ENCODE results near the gene BCL2. TPM values are rescaled to one million over a fixed set of nuclear protein-coding genes. Genes with fewer than 3 reads are reported as not detected.

BCL2 gene
- total RNA-seq, 4 donors from 2014 or later, result 25.2 to 39.0 (median 36.1) TPM

GRCh38 chr18:63291278-63291677 lies 28.3 kb downstream of the BCL2 start:
- intact Hi-C loops (cut with DNase I), result no loop called here
- 95% methylated on average over 5 of the region's 5 CpGs for WGBS
- no peaks in the 10 kb centered on the region for H3K27me3 ChIP-seq
- H3K4me1 ChIP-seq, result peaks cover 37 to 86% (median 78%) of the 10 kb centered on the region in 4 donors
- H3K4me3 ChIP-seq, result no peak overlapping the region
- no peak for TF ChIP-seq POLR2AphosphoS5 (IDR thresholded peaks at IDR 0.05)
- TF ChIP-seq POLR2A (IDR thresholded peaks at IDR 0.05; ENCODE audit: low read depth), result no peak
- H3K36me3 ChIP-seq, result no peaks in the 10 kb centered on the region
- H3K27ac ChIP-seq (replicated peaks in 1 of 4), result no peak overlapping the region
- no peak for DNase-seq (ENCODE audit: extremely low spot score)
- no peaks in the 10 kb centered on the region for H3K9me3 ChIP-seq

GRCh38 chr18:63290821-63291200 lies 28.8 kb downstream of the BCL2 start:
- no peak for DNase-seq (ENCODE audit: extremely low spot score)
- intact Hi-C loops (cut with DNase I), result no loop called here
- H3K27ac ChIP-seq (replicated peaks in 1 of 4), result no peak overlapping the region

GRCh38 chr18:63290166-63290820 lies 29.3 kb downstream of the BCL2 start:
- H3K27me3 ChIP-seq, result no peaks in the 10 kb centered on the region
- DNase-seq (ENCODE audit: extremely low spot score), result peak; percentile 31
- peaks cover 37 to 96% (median 87%) of the 10 kb centered on the region in 4 donors for H3K4me1 ChIP-seq
- no peak overlapping the region for H3K4me3 ChIP-seq
- H3K27ac ChIP-seq (replicated peaks in 1 of 4), result no peak overlapping the region
- no peaks in the 10 kb centered on the region for H3K36me3 ChIP-seq
- intact Hi-C loops (cut with DNase I), result no loop called here
- no peaks in the 10 kb centered on the region for H3K9me3 ChIP-seq
- no peak for TF ChIP-seq EP300 (IDR thresholded peaks at IDR 0.05)
- no peak for TF ChIP-seq CTCF (IDR thresholded peaks at IDR 0.05)
- no peak for TF ChIP-seq POLR2AphosphoS5 (IDR thresholded peaks at IDR 0.05)
- no peak for TF ChIP-seq POLR2A (IDR thresholded peaks at IDR 0.05; ENCODE audit: low read depth)
- 78% methylated on average over 6 of the region's 6 CpGs for WGBS

More at GRCh38 chr18:63290821-63291200, 28.8 kb downstream of the BCL2 start:
- H3K36me3 ChIP-seq, result no peaks in the 10 kb centered on the region
- no peaks in the 10 kb centered on the region for H3K27me3 ChIP-seq
- H3K4me1 ChIP-seq, result peaks cover 37 to 91% (median 82%) of the 10 kb centered on the region in 4 donors
- TF ChIP-seq POLR2A (IDR thresholded peaks at IDR 0.05; ENCODE audit: low read depth), result no peak
- no peak for TF ChIP-seq EP300 (IDR thresholded peaks at IDR 0.05)
- no peak for TF ChIP-seq POLR2AphosphoS5 (IDR thresholded peaks at IDR 0.05)
- TF ChIP-seq CTCF (IDR thresholded peaks at IDR 0.05), result no peak
- no peak overlapping the region for H3K4me3 ChIP-seq
- H3K9me3 ChIP-seq, result no peaks in the 10 kb centered on the region
- WGBS, result 84% methylated on average over 7 of the region's 7 CpGs

GRCh38 chr18:63288311-63288710 lies 31.3 kb downstream of the BCL2 start:
- no peaks in the 10 kb centered on the region for H3K27me3 ChIP-seq
- no peak overlapping the region for H3K4me3 ChIP-seq
- intact Hi-C loops (cut with DNase I), result no loop called here
- WGBS, result 44% methylated on average over 2 of the region's 2 CpGs
- no peak for TF ChIP-seq EP300 (IDR thresholded peaks at IDR 0.05)
- TF ChIP-seq CTCF (IDR thresholded peaks at IDR 0.05), result no peak
- no peak for TF ChIP-seq POLR2AphosphoS5 (IDR thresholded peaks at IDR 0.05)
- TF ChIP-seq POLR2A (IDR thresholded peaks at IDR 0.05; ENCODE audit: low read depth), result no peak
- no peaks in the 10 kb centered on the region for H3K36me3 ChIP-seq
- H3K27ac ChIP-seq (replicated peaks in 1 of 4), result peak overlapping the region; percentile 41 to 79 (median 62)
- H3K9me3 ChIP-seq, result no peaks in the 10 kb centered on the region
- peak; percentile 21 for DNase-seq (ENCODE audit: extremely low spot score)
- peaks cover 33 to 100% (median 93%) of the 10 kb centered on the region in 4 donors for H3K4me1 ChIP-seq

- Histone ChIP-seq H3K27me3 (no peaks in the 10 kb centered on the region), H3K36me3 (no peaks in the 10 kb centered on the region), H3K4me1 (peaks cover 27 to 100% (median 92%) of the 10 kb centered on the region in 4 donors), H3K9me3 (no peaks in the 10 kb centered on the region), H3K27ac (replicated peaks in 1 of 4) (peak overlapping the region; percentile 41 to 79 (median 62)), H3K4me3 (no peak overlapping the region)
- no peak for TF ChIP-seq CTCF (IDR thresholded peaks at IDR 0.05)
- no peak for TF ChIP-seq POLR2AphosphoS5 (IDR thresholded peaks at IDR 0.05)
- no peak for TF ChIP-seq POLR2A (IDR thresholded peaks at IDR 0.05; ENCODE audit: low read depth)
- TF ChIP-seq EP300 (IDR thresholded peaks at IDR 0.05), result no peak
- no peak for DNase-seq (ENCODE audit: extremely low spot score)
- 61% methylated on average over 1 of the region's 1 CpG for WGBS
- intact Hi-C loops (cut with DNase I), result no loop called here
These were observed 31.8 kb downstream of the BCL2 start for GRCh38 chr18:63287691-63288220.
